ENCODE data around the gene EZH1.

EZH1 gene

GRCh38 chr17:42784409-42784808 is 39.6 kb upstream of the EZH1 start:
- TF ChIP-seq TCF4 (CRISPR knock-in tag; IDR thresholded peaks at IDR 0.05; ENCODE audit: borderline replicate concordance): no peak
- TF ChIP-seq POU6F1 (CRISPR knock-in tag; IDR thresholded peaks at IDR 0.05; ENCODE audit: borderline replicate concordance, low read depth): no peak
- no peak for ATAC-seq

GRCh38 chr17:42783791-42784138 is 38.9 kb upstream of the EZH1 start:
- ATAC-seq: no peak
- TF ChIP-seq POU6F1 (CRISPR knock-in tag; IDR thresholded peaks at IDR 0.05; ENCODE audit: borderline replicate concordance, low read depth): no peak
- TF ChIP-seq ZNF8 (CRISPR knock-in tag; IDR thresholded peaks at IDR 0.05): no peak
- TF ChIP-seq CREB5 (CRISPR knock-in tag; IDR thresholded peaks at IDR 0.05; ENCODE audit: low read depth): no peak
- TF ChIP-seq ZFP3 (CRISPR knock-in tag; IDR thresholded peaks at IDR 0.05): 0 out of 2 replicates have a peak, but pooled peaks have one; percentile 23
- TF ChIP-seq ZC3H10 (CRISPR knock-in tag; IDR thresholded peaks at IDR 0.05): no peak

- peak; percentile 88 for TF ChIP-seq ZFP3 (CRISPR knock-in tag; IDR thresholded peaks at IDR 0.05)
- TF ChIP-seq OSR1 (CRISPR knock-in tag; IDR thresholded peaks at IDR 0.05): no peak
- ATAC-seq: peak; percentile 17; the same call in 2 of the 3 replicates
These were observed 38.4 kb upstream of the EZH1 start for GRCh38 chr17:42783062-42783790.

GRCh38 chr17:42782166-42783061 is 37.6 kb upstream of the EZH1 start:
- ATAC-seq: peak; percentile 32
- TF ChIP-seq ZC3H10 (CRISPR knock-in tag; IDR thresholded peaks at IDR 0.05) (no peak), CREB5 (CRISPR knock-in tag; IDR thresholded peaks at IDR 0.05; ENCODE audit: low read depth) (no peak), ZFP3 (CRISPR knock-in tag; IDR thresholded peaks at IDR 0.05) (no peak), ZNF70 (CRISPR knock-in tag; IDR thresholded peaks at IDR 0.05) (no peak), PATZ1 (CRISPR knock-in tag; IDR thresholded peaks at IDR 0.05; ENCODE audit: borderline replicate concordance) (no peak), RARB (CRISPR knock-in tag; IDR thresholded peaks at IDR 0.05) (no peak), PPARA (CRISPR knock-in tag; IDR thresholded peaks at IDR 0.05; ENCODE audit: borderline replicate concordance) (no peak), TOX (CRISPR knock-in tag; IDR thresholded peaks at IDR 0.05; ENCODE audit: borderline replicate concordance) (no peak), CSDC2 (CRISPR knock-in tag; IDR thresholded peaks at IDR 0.05) (no peak)

GRCh38 chr17:42781639-42782165 is 36.9 kb upstream of the EZH1 start:
- ATAC-seq: peak; percentile 11; the same call in 2 of the 3 replicates
- TF ChIP-seq OSR1 (CRISPR knock-in tag; IDR thresholded peaks at IDR 0.05) (no peak), ZFP3 (CRISPR knock-in tag; IDR thresholded peaks at IDR 0.05) (no peak), POU6F1 (CRISPR knock-in tag; IDR thresholded peaks at IDR 0.05; ENCODE audit: borderline replicate concordance, low read depth) (no peak), CREB5 (CRISPR knock-in tag; IDR thresholded peaks at IDR 0.05; ENCODE audit: low read depth) (no peak), TSHZ2 (CRISPR knock-in tag; IDR thresholded peaks at IDR 0.05) (no peak), ZNF565 (CRISPR knock-in tag; conservative IDR thresholded peaks at IDR 0.05; ENCODE audit: low read depth) (no peak), RARB (CRISPR knock-in tag; IDR thresholded peaks at IDR 0.05) (no peak), SNAI2 (CRISPR knock-in tag; IDR thresholded peaks at IDR 0.05) (no peak)

Measured in SK-N-SH treated with all-trans-retinoic acid at 6 μM for 48 hours (cell line).